Stimulated activated CD8-positive, alpha-beta memory T cell treated with anti-CD3 and anti-CD28 coated beads, Interleukin-2, amount 100 ng/mL, for 48 hours (primary cell): ENCODE data around the gene HDDC2.

Source experiments
- DNase-seq, 2 donors: peaks; one replicate each; pipeline ENCODE4 v3.0.0-alpha.2; 2020; ENCODE audit warnings: low read depth in 2 of 2

The HDDC2 gene, protein sequence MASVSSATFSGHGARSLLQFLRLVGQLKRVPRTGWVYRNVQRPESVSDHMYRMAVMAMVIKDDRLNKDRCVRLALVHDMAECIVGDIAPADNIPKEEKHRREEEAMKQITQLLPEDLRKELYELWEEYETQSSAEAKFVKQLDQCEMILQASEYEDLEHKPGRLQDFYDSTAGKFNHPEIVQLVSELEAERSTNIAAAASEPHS

DNA sequence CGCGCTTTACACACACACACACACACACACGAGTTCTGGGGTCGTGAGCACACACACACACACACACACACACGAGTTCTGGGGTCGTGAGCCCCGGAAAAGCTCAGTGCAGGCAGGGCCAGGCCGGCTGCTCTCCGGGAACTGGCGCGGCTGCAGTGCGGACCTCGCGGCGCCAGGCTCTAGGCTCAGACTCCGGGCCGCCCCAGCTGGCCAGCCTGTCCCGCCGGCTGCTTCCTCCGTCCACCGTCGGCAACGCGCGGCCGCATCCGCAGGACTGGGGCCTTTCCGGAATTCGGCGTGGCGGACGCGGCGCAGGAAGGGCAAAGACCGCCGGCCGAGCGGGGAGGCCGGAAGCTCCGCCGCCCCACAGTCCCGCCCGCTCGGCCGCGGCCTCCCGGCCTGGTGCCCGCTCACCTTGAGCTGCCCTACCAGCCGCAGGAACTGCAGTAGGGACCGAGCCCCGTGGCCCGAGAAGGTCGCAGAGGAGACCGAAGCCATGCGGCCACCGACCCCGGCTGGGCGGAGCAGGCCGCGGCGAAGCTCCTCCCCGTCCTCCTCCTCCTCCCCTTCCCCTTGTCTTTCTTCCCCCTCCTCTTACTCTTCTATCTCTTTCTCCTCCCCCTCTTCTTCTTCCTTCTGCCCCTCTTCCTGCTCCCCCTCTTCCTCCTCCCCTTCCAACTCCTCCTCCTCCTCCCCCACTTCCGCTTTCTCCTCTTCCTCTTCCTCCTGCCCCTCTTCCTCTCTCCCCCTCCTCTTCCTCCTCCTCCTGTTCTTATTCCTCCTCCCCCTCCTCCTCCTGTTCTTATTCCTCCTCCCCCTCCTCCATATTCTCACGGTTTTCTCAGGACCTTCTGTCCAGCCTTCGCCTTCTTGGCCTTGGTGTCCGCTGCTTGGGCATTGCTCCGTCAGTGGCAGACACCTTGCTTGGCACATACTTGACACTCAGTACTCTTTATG lies at the start of gene HDDC2:
HDDC2 (minus strand) TSS at position 533 of the 957 bp plus-strand sequence; CDS start at position 498, 35 bp downstream.
- peak; percentile 36 to 37 for DNase-seq

DNA sequence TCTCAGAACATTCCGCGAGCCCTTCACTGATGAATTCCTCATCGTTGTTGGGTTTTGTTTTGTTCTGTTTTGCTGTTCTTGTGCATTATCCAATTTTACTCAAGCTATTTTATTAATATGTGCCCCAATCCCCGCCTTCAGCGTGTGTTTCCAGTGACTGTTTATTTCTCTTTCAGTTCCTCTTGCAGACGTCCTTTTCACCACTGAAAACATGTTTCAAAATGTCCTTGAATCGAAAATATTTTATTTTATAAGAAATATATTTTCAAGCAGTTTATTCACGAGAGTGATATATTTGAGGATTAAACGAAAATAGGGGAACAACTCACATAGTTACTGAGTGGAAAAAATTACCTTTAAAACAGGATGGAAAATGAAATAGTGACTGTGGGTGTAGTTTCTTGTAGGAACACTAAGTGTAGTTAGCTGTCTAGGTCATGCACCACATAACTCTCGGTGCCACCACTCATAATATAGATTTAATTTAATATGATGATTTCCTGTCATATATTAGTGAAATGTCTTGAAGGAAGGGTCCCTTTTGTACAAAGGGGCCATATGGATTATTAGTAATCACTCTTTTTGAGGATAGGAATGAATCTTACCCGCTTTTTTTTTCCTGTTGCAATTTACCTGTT lies 45.3 kb upstream of the HDDC2 start:
- DNase-seq = no peak

DNA sequence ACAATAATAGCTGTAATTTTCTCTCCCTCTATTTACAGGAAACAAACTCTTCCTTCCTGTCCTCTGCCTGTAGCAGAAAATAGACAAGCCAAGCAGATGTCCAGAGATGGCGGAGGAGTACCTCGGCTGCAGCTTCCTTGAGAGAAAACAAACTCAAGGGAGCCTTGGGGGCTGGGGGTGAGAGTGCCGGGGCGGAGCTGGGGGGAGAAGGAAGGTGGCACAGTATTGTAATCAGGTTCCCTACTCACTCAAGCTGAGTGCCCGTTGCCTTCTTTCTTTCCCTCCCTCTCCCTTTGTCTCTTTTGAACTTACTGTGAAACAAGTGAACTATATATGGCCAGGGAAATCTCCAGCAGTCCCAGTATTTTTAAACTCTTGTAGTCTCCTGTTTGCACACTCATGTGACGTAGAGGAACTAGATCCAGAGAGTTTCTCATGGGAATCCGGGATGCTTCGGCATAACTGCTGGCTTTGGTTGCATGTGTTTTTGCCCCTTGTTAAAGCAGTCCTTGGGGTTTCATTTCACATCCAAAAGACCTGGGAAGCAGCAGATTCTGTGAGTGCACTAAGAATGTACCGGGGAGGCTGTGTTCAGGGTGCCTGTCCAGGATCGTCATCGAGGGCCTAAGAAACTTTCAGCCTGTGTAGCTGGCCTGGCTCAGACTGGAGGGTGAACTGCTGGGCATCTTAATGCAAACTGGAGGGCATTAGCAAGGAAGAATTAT lies 44.6 kb upstream of the HDDC2 start:
- DNase-seq = no peak

DNA sequence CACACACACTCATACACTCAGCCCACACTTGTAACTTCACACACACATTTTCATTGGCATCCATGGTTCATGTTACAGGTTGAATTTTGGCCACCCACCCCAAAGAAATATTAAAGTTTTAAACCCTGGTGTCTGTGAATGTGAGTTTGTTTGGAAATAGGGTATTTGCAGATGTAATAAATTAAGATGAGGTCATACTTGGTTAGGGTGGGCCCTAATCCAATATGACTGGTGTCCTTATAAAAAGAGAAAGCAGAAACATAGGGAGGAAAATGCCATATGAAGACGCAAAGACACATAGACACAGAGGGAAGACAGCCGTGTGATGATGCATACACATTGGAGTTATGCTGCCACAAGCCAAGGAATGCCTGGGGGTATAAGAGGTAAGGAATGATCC lies 39.7 kb upstream of the HDDC2 start:
- DNase-seq = no peak

DNA sequence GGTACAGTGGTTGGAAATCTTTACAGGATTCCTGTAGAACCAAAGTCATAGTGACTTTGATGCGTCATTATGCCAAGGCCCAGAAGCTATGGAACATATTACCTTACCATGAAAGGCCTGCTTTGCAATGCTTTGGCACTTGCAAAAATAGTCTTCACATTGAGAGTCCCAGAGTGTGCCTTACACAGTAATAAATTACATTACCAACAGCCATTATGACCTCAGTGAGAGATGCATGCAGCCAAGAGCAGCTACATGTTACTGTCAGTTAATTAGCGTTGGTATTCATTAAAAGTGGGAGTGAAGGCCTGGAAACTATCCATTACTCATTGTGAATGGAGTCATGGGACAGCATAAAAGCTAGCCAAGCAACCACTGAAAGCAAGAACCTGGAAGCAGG lies 39.2 kb upstream of the HDDC2 start:
- DNase-seq = no peak

DNA sequence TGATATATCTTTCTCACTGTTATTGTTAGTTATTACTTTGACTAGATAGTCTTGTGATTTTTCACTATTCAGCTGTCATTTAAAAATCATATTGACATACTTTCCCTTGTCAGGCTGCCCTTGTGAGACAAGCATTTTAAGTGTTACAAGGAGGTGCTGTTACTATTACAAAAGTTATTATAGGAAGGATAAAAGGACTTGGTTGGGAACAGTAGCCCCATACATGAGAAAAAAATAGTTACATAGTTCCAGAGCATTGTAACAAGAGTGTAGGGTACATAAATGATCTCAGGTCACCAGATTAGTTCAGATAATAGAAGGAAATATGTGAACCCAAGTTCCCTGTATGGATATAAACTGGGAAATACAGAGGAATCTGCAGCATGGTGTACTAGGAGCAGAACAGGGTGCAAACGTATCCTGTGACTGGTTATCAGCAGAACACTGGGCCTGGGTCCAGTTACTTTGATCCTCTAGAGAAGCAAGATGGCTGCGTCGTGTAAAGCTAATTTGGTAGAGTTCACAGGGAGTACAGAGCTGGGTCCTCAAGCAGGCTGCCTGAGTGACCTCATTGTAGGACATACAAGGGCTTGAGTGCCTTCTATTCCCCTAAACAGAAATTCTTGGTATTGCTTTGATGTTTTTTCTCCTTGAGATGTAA lies 38.5 kb upstream of the HDDC2 start:
- no peak for DNase-seq

DNA sequence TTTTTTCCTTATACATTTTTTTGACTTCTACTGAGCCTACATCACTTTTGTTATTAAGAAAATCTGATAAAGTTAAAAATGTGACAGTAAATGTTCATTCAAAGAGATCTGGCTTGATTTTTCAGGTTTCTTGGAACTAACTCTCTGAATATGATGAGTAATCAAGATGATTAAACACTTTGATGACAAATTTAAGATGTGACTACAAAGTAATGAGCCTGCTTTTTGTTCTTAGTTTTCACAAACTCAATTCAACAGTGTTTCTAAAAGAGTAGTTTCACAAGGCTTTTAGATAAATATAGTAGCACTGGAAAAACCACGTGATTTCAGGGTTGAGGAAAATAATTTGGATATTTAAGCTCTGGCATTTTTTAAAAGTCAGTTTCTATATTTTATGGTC lies 37.9 kb upstream of the HDDC2 start:
- no peak for DNase-seq

DNA sequence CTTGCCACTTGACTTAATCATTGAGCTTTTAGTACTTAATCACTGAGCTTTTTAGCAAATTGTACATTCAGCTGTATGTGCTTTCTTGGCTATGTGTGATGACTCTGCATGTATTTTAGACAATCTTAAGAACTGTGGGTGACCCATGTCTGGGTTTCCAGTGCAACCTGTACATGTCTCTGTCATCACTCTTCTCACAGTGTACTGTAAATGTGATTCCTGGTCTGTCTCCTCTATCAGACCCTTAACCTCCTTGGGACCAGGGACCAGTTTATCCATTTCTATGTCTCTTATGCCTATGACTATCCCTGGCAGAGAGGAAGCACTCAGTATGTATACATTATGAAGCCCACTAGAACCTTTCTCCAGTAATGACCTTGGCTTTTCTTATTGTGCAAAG lies 36.6 kb upstream of the HDDC2 start:
- no peak for DNase-seq

DNA sequence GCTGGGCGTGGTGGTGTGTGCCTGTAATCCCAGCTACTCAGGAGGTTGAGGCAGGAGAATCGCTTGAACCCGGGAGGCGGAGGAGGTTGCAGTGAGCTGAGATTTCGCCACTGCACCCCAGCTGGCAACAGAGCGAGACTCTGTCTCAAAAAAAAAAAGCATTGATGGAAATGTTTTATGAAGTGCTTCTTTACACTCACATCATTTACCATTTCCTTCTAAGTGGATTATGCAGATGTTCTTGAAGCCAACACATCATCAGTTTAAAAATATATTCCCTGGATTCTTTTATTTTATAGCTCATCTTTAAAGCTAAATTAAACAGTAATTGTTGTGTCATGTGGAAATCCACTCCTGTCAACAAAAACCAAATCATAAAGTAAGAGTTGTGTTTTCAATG lies 35.9 kb upstream of the HDDC2 start:
- DNase-seq = no peak

DNA sequence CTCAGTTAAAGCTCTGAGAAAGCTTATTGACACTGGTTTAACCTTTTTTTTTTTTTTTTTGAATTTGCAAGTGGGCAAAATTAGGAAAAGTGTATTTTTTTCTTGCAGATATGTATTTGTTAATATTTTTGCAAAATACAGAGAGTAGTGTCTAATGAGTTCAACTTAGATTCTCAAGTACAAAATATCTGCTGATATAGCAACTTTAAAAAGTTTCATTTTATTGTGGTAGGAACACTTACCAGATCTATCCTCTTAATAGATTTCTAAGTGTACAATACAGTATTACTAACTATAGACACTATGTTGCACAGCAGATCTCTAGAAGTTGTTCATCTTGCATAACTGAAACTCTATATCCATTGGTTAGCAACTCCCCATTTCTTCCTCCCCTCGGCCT lies 30.9 kb upstream of the HDDC2 start:
- DNase-seq = no peak

DNA sequence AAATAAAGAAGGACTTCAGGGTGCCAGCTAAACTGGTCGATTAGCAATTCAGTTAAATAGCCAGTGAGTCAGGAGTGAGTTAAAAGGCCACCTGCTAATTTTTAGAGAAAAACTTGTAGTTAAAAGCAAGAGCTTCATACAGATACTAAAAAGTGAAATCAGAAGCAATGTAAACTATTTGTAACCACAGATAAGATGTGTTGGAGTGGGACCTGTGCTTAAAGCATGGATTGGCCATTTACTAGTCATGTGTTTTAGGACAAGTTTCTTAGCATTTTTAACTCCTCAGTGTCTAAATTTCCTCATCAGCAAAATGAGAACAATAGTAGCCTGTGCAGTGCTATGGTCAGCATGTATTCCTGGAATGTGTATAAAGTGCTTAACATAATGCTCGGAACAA lies 23.8 kb upstream of the HDDC2 start:
- no peak for DNase-seq

DNA sequence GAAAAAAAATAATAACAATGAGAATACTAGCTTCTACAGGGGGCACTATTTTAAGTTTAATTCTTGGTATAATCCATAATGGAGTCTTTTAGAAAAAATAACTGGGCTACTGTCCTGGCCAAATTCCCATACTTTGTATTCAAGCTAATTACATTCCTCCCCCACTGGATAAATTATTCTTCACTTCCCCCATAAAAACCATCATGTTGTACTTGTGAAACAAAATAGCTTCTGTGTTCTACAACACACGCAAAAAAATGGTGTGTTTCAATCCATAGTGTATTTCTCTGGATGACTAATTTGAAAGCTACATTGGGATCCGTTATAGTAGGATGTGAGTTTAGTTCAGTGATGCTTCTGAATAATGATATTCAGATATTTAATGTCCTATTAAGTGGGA lies 21.6 kb upstream of the HDDC2 start:
- DNase-seq = no peak

DNA sequence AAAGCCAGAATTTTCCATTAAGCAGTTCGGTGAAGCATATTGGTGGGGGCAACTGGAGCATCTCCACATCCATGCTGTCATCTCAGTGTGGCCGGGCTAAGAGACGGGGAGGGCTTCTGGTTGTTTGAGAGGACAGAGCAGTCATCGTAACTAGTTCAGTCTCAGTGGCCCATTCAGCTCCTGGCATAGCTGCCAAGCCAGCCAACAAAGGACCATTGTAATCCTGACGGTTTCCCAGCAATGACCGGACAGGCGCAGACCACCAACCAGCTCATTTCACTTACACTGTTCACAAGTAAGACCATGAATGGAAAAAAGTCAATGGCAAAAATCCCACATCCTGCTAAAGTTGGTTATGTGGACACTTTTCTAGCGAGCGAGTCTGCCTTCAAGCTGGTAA lies 14.9 kb upstream of the HDDC2 start:
- no peak for DNase-seq

DNA sequence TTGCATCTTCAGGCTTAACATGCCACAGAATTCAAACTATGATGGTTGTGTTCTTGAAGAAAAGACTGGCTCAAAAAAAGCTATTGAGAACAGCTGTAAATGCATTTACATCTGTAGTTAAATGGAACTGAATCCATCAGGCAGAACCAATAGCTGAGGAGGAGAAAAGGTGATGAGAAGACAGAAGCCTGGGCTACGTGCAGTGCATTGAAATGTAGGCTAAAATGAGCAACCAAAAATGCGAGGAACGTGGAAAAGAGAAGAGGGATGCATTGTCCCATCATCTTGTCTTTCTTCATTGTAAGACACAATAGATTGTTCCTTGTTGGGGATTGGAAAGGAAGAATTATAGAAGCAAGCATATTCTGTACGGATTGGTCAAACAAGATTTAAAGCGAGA lies 13.8 kb upstream of the HDDC2 start:
- no peak for DNase-seq

DNA sequence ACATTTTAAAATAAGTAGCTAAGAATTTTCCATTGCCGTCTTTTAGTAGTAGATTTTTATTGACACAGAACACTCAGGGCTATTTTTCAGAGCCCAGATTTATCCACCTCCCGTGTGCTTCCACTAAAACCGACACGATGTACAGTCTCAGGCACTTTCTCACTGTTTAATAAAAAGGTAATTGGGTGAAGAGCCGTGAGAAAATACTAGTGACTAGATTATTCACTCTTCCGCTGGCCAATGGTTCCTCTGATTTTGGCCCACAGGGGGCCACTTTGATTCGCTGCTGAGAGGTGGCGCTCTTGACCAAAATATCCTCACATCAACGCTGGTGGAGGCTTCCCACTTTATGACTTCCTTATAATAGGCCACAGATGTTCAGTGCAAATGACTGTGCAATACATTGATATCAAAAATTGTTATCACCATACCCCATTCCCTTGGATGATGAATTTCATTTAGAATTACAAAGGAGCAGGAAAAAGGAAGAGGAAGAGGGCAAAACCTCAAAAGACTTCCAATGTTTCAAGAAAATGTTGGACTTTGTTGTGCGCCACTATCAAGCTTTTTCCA lies 12.3 kb upstream of the HDDC2 start:
- DNase-seq = no peak

DNA sequence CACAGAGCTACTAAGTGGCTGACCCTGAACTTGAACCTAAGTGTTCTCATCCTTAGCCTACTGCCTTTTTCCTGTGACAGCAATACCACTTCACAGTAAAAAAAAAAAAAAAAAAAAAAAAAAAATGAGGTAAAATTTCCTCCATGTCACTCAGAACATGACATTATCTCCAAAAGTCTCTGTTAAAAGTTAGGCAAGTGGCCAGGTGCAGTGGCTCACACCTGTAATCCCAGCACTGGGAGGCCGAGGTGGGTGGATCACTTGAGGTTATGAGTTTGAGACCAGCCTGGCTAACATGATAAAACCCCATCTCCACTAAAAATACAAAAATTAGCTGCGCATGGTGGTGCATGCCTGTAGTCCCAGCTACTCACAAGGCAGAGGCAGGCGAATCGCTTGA lies 11.2 kb upstream of the HDDC2 start:
- DNase-seq = no peak

DNA sequence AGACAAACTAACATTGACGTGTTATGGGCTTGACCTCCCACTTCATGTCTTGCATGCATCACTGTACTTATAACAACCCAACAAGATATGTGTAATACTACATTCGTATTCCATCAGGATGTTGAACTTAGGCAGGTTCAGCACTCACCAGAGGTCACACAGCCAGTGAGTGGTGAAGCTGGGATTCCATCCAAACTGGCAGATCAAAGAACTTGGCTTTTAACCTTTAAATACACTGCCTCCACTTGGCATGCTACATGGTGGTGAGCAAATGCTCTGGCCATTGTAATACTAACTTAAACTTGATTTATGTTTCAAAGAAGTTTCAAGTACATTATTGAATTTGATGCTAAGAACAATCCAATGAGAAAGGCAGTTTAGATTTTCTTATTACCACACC lies 10.7 kb upstream of the HDDC2 start:
- DNase-seq = no peak

DNA sequence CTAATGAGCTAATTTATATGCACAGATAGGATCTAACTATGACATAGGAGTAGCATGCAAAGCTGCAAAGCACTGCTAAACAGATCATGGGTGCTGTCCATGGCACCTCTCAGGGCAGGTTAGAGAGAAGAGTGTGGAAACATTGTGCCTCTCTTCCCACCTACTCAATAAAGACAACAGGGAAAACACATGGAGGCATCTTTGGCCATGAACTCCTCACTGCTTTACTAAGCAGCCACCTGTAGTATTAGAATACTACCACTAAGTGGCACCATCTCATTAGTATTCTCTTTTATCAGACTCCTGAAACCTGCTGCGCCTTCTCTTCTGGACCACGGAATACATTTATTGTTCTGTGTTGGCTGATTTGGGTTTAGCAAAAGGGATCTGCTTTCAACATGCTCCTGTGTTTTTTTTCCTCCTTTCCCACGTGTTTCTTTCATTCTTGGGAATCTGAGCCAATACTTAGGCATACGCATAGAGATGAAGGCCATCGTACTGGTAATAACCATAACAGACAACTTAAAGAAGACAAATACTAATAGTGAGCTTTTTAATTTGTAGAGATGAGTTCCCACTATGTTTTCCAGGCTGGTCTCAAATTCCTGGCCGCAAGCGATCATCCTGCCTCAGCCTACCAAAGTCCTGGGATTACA lies 9.4 kb upstream of the HDDC2 start:
- DNase-seq = no peak

DNA sequence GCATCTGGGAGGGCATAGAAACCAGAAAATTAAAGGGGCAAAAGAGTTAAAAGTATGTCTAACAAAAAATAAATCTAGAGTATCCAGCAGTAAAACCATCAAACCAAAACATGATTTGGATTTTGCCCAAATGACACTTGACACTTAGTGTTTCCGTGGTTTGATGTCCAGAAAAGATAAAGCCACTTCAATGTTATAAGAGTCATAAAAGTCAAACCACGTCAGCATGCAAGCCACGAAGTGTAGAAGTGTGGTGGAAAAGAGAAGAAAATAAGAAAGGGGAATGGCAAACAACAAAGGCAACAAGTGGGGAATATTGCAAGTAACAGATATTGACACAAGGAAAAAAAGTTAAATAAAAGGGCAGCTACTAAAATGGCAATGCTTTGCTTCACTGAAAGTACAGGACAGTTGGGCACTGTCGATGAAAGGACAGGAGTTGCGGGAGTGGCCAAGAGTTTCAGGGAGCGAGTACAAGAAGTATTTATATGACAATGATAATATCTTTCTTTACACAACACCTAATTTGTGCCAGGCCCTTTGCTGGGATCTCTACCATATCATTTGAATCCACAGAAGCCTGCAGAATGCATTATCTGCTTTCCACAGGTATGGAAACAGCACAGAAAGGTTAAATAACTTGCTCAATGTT lies 6.3 kb upstream of the HDDC2 start:
- DNase-seq = no peak

DNA sequence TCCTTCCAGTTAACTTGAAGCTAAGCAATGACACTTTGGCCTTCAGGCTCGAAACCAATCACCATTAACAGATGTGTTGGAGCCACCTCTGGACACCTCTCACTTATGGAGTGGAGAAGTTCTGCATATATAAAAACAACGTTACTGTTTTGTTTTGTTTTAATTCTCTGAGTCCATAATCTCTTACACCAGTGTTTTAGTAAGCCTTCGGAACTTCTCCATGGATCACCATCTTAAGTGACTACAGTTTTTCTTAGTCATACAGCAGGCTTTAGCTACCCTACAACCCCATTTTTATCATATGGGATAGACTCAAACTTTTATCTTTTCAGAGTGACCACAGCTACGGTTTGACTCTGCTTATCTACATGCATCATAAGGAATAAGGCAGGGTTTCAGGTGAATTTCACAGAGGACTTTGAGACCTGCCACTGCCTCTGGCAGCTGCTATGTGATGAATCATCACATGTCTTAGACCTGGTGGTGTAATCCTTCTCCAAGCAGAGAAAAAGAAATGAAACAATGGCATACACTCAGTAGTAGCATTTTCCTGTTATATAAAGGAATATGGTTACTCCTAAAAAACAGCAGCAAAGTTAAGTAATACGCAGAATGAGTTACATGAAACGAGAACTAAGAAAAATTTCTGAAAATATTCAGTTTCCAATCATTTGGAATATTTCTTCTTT lies 5.5 kb upstream of the HDDC2 start:
- no peak for DNase-seq
